Hepatocyte (in vitro differentiated cells): ENCODE results near the gene KCNJ8. TPM values are rescaled to one million over a fixed set of nuclear protein-coding genes. Genes with fewer than 3 reads are reported as not detected.

Experiments
- DNase-seq: peaks from one replicate; pipeline ENCODE4 v3.0.0-alpha.2; 2016; ENCODE audit warnings: low spot score
- H2AFZ ChIP-seq: fragments of 200-600 bp; sonication (generic); 2 replicates; pipeline ENCODE4 v1.6.0; 2016; ENCODE audit warnings: antibody characterized with exemption, mild to moderate bottlenecking
- H3K27ac ChIP-seq: fragments of 200-600 bp; sonication (generic); 2 replicates; pipeline ENCODE4 v1.5.1; 2016; ENCODE audit warnings: mild to moderate bottlenecking
- H3K27me3 ChIP-seq: fragments of 200-600 bp; sonication (generic); 2 replicates; pipeline ENCODE4 v1.6.1; 2016
- H3K36me3 ChIP-seq: fragments of 200-600 bp; sonication (generic); replicated peaks from 2 replicates; pipeline ENCODE4 v1.5.1; 2016; ENCODE audit warnings: low read depth; ENCODE audit not compliant: insufficient read depth
- H3K4me1 ChIP-seq: fragments of 200-600 bp; sonication (generic); 2 replicates; pipeline ENCODE4 v1.5.1; 2016; ENCODE audit warnings: mild to moderate bottlenecking, moderate library complexity; ENCODE audit not compliant: insufficient read depth
- H3K4me2 ChIP-seq: fragments of 200-600 bp; sonication (generic); 2 replicates; pipeline ENCODE4 v1.6.0; 2016
- H3K4me3 ChIP-seq: fragments of 200-600 bp; sonication (generic); 2 replicates; pipeline ENCODE4 v1.5.1; 2016; ENCODE audit warnings: mild to moderate bottlenecking
- H3K79me2 ChIP-seq: fragments of 200-600 bp; sonication (generic); 2 replicates; pipeline ENCODE4 v1.6.0; 2017; ENCODE audit warnings: mild to moderate bottlenecking
- H3K9me2 ChIP-seq: fragments of 200-600 bp; sonication (generic); replicated peaks from 2 replicates; pipeline ENCODE4 v1.6.0; 2017; ENCODE audit warnings: mild to moderate bottlenecking; ENCODE audit not compliant: insufficient read depth
- H3K9me3 ChIP-seq: fragments of 200-600 bp; sonication (generic); 2 replicates; pipeline ENCODE4 v1.5.1; 2016; ENCODE audit warnings: low read depth, mild to moderate bottlenecking
- H4K20me1 ChIP-seq: fragments of 200-600 bp; sonication (generic); 2 replicates; pipeline ENCODE4 v1.6.0; 2016; ENCODE audit warnings: mild to moderate bottlenecking; ENCODE audit not compliant: insufficient read depth, poor library complexity, severe bottlenecking
- EZH2 ChIP-seq: fragments of 200-600 bp; sonication (generic); IDR thresholded peaks from 2 replicates; pipeline ENCODE4 v1.6.1; 2016; ENCODE audit warnings: antibody characterized with exemption, mild to moderate bottlenecking, borderline replicate concordance
- EZH2phosphoT487 ChIP-seq: fragments of 200-600 bp; sonication (generic); IDR thresholded peaks from one replicate; pipeline ENCODE4 v1.6.1; 2018; ENCODE audit warnings: antibody characterized with exemption, mild to moderate bottlenecking, low read depth, moderate library complexity; ENCODE audit not compliant: unreplicated experiment, severe bottlenecking
- WGBS: methylation state at CpG from one replicate; pipeline ENCODE4 v1.1.6; 2016; ENCODE audit warnings: low lambda C conversion rate; ENCODE audit errors: missing lambda C conversion rate; 5-methylcytosine and 5-hydroxymethylcytosine counted together
- polyA plus RNA-seq: library from polyadenylated mRNA; unstranded; fragments of >200 nt; fragmentation: Nextera tagmentation; extraction: Ambion mirVana; gene quantifications from 2 replicates; pipeline ENCODE4 v1.2.1, GENCODE V29; 2016
- total RNA-seq: library from RNA; depleted of rRNA; stranded (reverse); fragments of >200 nt; gene quantifications from 2 replicates; pipeline ENCODE4 v1.2.3, GENCODE V29; 2014
- TF ChIP-seq, protein P1 (sequence below): fragments of 200-600 bp; sonication (generic); IDR thresholded peaks from 2 replicates; pipeline ENCODE4 v1.5.1; 2016; ENCODE audit warnings: antibody characterized with exemption, mild to moderate bottlenecking; ENCODE audit not compliant: poor library complexity

The KCNJ8 gene
- total and polyA plus RNA-seq, 2 experiments from 2014 or later = 15.8 to 37.3 TPM

DNA sequence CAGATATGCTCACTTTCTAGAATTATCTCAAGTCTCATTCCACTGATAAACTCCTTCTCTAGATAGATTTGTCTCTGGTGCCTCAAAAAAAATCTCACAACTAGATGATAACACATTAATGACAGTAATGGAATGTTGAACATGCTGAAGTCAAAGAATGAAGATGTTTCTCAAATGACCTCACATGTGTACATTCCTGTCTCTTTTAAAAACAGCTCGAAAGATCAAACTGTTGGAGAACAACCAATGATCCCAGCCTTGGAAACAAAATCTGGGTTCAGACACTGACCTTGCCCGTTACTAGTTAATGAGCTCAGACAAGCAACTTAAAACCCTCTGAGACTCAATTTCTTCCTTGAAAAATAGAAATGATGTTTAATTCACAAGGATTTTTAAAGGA lies 44.7 kb upstream of the KCNJ8 start:
- H3K4me3 ChIP-seq = no peak overlapping the region
- peak overlapping the region; percentile 25 for H3K4me2 ChIP-seq
- H3K9me2 ChIP-seq = no peaks in the 10 kb centered on the region
- H3K27ac ChIP-seq = peak overlapping the region; percentile 58
- no peaks in the 10 kb centered on the region for H3K9me3 ChIP-seq
- H3K79me2 ChIP-seq = no peaks in the 10 kb centered on the region
- DNase-seq = peak; percentile 11
- H3K4me1 ChIP-seq = peaks cover 20% of the 10 kb centered on the region
- H4K20me1 ChIP-seq = no peaks in the 10 kb centered on the region
- WGBS = 6% methylated on average over 2 of the region's 2 CpGs
- H3K36me3 ChIP-seq = no peaks in the 10 kb centered on the region
- H2AFZ ChIP-seq = no peak overlapping the region
- TF ChIP-seq, protein P1, sequence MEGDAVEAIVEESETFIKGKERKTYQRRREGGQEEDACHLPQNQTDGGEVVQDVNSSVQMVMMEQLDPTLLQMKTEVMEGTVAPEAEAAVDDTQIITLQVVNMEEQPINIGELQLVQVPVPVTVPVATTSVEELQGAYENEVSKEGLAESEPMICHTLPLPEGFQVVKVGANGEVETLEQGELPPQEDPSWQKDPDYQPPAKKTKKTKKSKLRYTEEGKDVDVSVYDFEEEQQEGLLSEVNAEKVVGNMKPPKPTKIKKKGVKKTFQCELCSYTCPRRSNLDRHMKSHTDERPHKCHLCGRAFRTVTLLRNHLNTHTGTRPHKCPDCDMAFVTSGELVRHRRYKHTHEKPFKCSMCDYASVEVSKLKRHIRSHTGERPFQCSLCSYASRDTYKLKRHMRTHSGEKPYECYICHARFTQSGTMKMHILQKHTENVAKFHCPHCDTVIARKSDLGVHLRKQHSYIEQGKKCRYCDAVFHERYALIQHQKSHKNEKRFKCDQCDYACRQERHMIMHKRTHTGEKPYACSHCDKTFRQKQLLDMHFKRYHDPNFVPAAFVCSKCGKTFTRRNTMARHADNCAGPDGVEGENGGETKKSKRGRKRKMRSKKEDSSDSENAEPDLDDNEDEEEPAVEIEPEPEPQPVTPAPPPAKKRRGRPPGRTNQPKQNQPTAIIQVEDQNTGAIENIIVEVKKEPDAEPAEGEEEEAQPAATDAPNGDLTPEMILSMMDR = no peak
- no peak for TF ChIP-seq EZH2phosphoT487
- TF ChIP-seq EZH2 = no peak
- no peaks in the 10 kb centered on the region for H3K27me3 ChIP-seq

DNA sequence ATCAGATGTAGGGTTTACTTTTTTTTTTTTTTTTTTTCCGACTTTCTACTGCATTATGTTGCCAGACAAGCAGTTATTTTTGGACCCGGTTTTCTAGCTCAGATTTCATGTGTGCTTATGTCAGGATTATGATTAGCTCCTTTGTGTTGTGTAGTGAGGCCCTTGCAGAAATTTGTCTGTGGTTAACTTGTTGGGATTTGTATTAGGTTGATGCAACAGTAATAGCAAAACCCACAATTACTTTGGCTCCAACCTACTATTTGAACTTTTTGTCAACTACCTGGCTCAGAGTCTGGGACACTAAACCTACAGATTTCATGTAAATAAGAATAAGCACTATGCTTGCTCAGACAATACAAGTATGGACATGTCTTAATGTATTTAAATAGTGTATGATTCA lies 44.1 kb upstream of the KCNJ8 start:
- H3K4me3 ChIP-seq = no peak overlapping the region
- H3K4me2 ChIP-seq = peak overlapping the region; percentile 25
- H3K27me3 ChIP-seq = no peaks in the 10 kb centered on the region
- H3K36me3 ChIP-seq = no peaks in the 10 kb centered on the region
- no peaks in the 10 kb centered on the region for H3K79me2 ChIP-seq
- H2AFZ ChIP-seq = no peak overlapping the region
- no peaks in the 10 kb centered on the region for H3K9me3 ChIP-seq
- peaks cover 20% of the 10 kb centered on the region for H3K4me1 ChIP-seq
- H4K20me1 ChIP-seq = no peaks in the 10 kb centered on the region
- peak overlapping the region; percentile 58 for H3K27ac ChIP-seq
- no peak for TF ChIP-seq EZH2phosphoT487
- TF ChIP-seq EZH2 = no peak
- TF ChIP-seq, protein P1 = no peak
- no peaks in the 10 kb centered on the region for H3K9me2 ChIP-seq
- WGBS = 38% methylated on average over 2 of the region's 2 CpGs
- no peak for DNase-seq

DNA sequence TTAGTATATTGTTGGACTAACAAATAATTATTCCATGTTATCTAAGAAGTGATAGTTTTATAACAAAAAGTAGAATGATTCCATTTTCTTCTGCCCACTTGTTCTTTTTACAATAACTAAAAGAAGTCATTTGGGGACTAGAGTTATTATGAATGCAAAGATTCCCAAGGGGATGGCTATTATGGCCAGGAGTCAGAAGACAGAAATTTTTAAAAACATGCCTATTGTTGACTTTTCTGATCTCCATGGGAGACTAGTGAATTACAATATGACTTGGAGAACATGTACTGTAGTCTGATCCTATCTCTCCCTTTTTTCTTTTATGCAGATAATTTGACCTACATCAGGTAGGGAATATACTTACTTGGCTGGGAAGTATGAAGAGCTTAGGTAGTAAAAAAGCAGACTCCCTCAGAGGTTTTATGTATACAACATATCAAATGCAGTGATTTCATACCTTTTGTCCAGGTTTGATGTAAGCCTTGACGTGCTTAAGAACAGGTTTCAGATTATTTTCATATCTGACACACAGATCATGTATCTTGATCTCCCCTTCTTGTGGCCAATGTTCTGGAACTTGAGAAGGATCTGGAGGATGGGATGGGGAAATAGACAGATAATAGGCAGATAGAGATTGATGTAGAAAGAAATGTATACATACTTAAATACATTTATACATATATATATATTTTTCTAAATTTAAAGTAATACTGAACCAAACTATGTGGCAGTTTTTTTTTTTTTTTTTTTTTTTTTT lies 41.0 kb upstream of the KCNJ8 start:
- WGBS = 79% methylated on average over 1 of the region's 1 CpG
- H3K4me1 ChIP-seq = peaks cover 16% of the 10 kb centered on the region
- no peak overlapping the region for H2AFZ ChIP-seq
- H4K20me1 ChIP-seq = no peaks in the 10 kb centered on the region
- H3K27me3 ChIP-seq = no peaks in the 10 kb centered on the region
- no peak for TF ChIP-seq EZH2
- TF ChIP-seq EZH2phosphoT487 = no peak
- TF ChIP-seq, protein P1 = no peak
- H3K4me2 ChIP-seq = no peak overlapping the region
- no peak overlapping the region for H3K27ac ChIP-seq
- H3K4me3 ChIP-seq = no peak overlapping the region
- H3K9me3 ChIP-seq = no peaks in the 10 kb centered on the region
- DNase-seq = no peak
- no peaks in the 10 kb centered on the region for H3K36me3 ChIP-seq
- H3K9me2 ChIP-seq = no peaks in the 10 kb centered on the region
- H3K79me2 ChIP-seq = no peaks in the 10 kb centered on the region
